ENCODE data around the gene QTRT2. TPM values are rescaled to one million over a fixed set of nuclear protein-coding genes. Genes with fewer than 3 reads are reported as not detected.

The QTRT2 gene
- total and polyA plus RNA-seq, 2 donors from 2014 or later: 4.7 to 26.1 TPM

DNA sequence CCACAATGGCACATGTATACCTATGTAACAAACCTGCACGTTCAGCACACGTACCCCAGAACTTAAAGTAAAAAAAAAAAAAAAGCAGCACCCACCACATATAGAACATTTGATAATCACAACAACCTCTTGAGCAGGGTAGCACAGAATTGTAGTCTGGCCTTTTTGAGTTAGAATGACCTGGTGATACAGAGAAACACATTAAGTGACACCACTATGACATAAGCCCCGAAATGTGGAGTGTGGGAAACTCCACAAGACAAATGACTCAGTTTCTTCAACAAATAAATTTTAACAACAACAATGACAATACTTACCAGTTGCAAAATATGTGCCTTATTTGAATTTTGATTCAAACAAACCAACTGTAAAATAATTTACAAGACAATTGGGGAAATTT, 76.0 kb downstream of the QTRT2 start:
- H3K4me1 ChIP-seq (ENCODE audit: control insufficient read depth in 2 of 3, insufficient read depth in 2 of 3, low read depth in 1 of 3, low read length in 3 of 3): no peaks in the 10 kb centered on the region
- FAIRE-seq: no peak
- intact Hi-C loops (cut with DNase I): no loop called here

DNA sequence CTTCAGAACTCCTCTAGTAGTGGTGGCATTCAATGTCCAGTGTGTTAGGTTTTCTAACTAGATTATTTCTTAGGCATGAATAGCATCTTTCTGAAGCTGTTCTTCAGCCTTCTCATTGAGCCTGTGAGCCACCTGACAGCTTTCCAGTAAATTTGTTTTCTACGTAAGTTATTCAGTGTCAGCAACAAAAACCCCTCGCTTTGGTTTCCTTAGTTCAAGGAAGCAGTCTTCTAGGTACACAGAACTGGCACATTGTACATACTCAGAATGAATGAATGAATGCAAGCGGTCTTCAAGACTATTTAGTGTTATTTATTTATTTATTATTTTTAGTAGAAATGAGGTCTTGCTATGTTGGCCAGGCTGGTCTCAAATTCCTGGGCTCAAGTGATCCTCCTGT, 77.4 kb downstream of the QTRT2 start:
- intact Hi-C loops (cut with DNase I): no loop called here
- H3K27ac ChIP-seq (ENCODE audit: low read depth in 2 of 2, low read length in 2 of 2): no peak overlapping the region
- H3K9me3 ChIP-seq (ENCODE audit: control insufficient read depth in 2 of 3, insufficient read depth in 1 of 3, low read length in 3 of 3): no peaks in the 10 kb centered on the region
- H3K9ac ChIP-seq (ENCODE audit: low read length in 3 of 3): no peak overlapping the region
- TF ChIP-seq, protein P1, sequence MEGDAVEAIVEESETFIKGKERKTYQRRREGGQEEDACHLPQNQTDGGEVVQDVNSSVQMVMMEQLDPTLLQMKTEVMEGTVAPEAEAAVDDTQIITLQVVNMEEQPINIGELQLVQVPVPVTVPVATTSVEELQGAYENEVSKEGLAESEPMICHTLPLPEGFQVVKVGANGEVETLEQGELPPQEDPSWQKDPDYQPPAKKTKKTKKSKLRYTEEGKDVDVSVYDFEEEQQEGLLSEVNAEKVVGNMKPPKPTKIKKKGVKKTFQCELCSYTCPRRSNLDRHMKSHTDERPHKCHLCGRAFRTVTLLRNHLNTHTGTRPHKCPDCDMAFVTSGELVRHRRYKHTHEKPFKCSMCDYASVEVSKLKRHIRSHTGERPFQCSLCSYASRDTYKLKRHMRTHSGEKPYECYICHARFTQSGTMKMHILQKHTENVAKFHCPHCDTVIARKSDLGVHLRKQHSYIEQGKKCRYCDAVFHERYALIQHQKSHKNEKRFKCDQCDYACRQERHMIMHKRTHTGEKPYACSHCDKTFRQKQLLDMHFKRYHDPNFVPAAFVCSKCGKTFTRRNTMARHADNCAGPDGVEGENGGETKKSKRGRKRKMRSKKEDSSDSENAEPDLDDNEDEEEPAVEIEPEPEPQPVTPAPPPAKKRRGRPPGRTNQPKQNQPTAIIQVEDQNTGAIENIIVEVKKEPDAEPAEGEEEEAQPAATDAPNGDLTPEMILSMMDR (IDR thresholded peaks at IDR 0.05; ENCODE audit: borderline replicate concordance, extremely low read depth, insufficient read depth): no peak
- no peak overlapping the region for H3K4me3 ChIP-seq (ENCODE audit: low read length in 3 of 3)
- no peaks in the 10 kb centered on the region for H3K27me3 ChIP-seq (ENCODE audit: control insufficient read depth, insufficient read depth, low read length)
- H3K36me3 ChIP-seq (ENCODE audit: control insufficient read depth in 2 of 3, insufficient read depth in 3 of 3, low read length in 3 of 3): no peaks in the 10 kb centered on the region
- H3K4me1 ChIP-seq (ENCODE audit: control insufficient read depth in 2 of 3, insufficient read depth in 2 of 3, low read depth in 1 of 3, low read length in 3 of 3): no peaks in the 10 kb centered on the region
- FAIRE-seq (no peak), DNase-seq (no peak)

More for the DNA sequence above, 76.0 kb downstream of the QTRT2 start:
- Histone ChIP-seq H3K27ac (ENCODE audit: low read depth in 2 of 2, low read length in 2 of 2) (no peak overlapping the region), H3K9ac (ENCODE audit: low read length in 3 of 3) (no peak overlapping the region), H3K9me3 (ENCODE audit: control insufficient read depth in 2 of 3, insufficient read depth in 1 of 3, low read length in 3 of 3) (no peaks in the 10 kb centered on the region), H3K36me3 (ENCODE audit: control insufficient read depth in 2 of 3, insufficient read depth in 3 of 3, low read length in 3 of 3) (no peaks in the 10 kb centered on the region), H3K4me3 (ENCODE audit: low read length in 3 of 3) (no peak overlapping the region), H3K27me3 (ENCODE audit: control insufficient read depth, insufficient read depth, low read length) (no peaks in the 10 kb centered on the region)
- DNase-seq: no peak
- TF ChIP-seq, protein P1 (IDR thresholded peaks at IDR 0.05; ENCODE audit: borderline replicate concordance, extremely low read depth, insufficient read depth): no peak

Other genes starting within 250 kb of the QTRT2 start
- 21.0 TPM for gene GRAMD1C, start 217.9 kb upstream of the QTRT2 start, total RNA-seq
- gene GRAMD1C, start 217.9 kb upstream of the QTRT2 start, polyA plus RNA-seq (ENCODE audit: insufficient read depth, low read depth, low replicate concordance): 21.0 TPM
- gene ZDHHC23, start 108.7 kb upstream of the QTRT2 start, total RNA-seq: 20.1 TPM
- 4.8 TPM for gene ZDHHC23, start 108.7 kb upstream of the QTRT2 start, polyA plus RNA-seq (ENCODE audit: insufficient read depth, low read depth, low replicate concordance)
- gene CCDC191, start 211 bp upstream of the QTRT2 start, total RNA-seq: 11.7 TPM
- 3.7 TPM for gene CCDC191, start 211 bp upstream of the QTRT2 start, polyA plus RNA-seq (ENCODE audit: insufficient read depth, low read depth, low replicate concordance)
- not detected for gene DRD3, start 122.3 kb downstream of the QTRT2 start, total RNA-seq
- gene DRD3, start 122.3 kb downstream of the QTRT2 start, polyA plus RNA-seq (ENCODE audit: insufficient read depth, low read depth, low replicate concordance): not detected
- 0.28 TPM for gene ZNF80, start 180.8 kb downstream of the QTRT2 start, total RNA-seq
- not detected for gene ZNF80, start 180.8 kb downstream of the QTRT2 start, polyA plus RNA-seq (ENCODE audit: insufficient read depth, low read depth, low replicate concordance)
- 2.7 TPM for gene TIGIT, start 237.3 kb downstream of the QTRT2 start, total RNA-seq
- gene TIGIT, start 237.3 kb downstream of the QTRT2 start, polyA plus RNA-seq (ENCODE audit: insufficient read depth, low read depth, low replicate concordance): not detected